HG02870 (cell line): ENCODE results near the gene GET3.

ENCODE experiments used
- ATAC-seq: cut with Tn5 transposase; IDR thresholded peaks from one replicate; pipeline ENCODE4 v1.9.1; 2021; ENCODE audit warnings: mild to moderate bottlenecking, moderate library complexity; ENCODE audit not compliant: unreplicated experiment

Gene GET3

DNA sequence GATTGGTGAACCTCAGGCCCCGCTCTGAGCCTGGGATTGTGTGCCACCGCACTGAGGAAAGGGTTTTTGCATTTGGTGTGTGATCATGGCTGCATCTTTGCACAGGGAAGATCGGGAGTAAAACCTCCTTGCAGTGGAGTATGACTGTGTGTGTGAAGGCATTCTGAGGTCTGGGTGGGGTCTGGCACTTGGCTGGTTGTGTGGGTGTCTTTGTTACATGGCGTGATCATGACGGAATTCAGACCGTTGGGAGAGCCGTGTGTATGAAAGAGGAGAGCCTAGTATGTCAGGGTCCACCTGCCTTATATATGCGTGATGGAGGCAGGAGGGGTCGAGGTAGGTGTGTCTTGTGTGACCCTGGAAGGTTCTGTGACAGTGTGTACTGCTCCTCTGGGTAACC lies 13.6 kb downstream of the GET3 start:
- no peak for ATAC-seq

DNA sequence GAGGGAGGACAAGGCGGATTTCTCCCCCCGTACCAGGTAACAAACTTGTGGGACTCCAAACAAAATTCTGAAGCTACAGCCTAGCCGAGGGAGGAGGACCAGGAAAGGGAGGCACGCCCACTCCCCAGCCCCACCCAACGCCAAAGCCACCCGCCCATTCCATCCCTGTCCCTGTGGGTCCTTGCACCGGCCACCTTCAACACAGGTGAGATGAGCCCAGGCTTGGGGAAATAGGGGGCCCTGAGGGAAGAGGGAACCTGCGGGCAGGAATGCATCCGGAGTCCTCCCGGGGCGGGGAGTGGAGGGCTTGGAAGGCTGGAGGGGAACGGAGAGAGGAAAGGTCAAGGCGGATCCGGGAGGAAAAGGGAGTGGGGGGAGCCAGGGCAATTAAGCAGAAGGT lies 14.3 kb downstream of the GET3 start, which contains the start of gene BEST2:
Gene BEST2, plus strand, starts transcription at position 157 of the 400 bp plus-strand sequence. CDS start 802 bp downstream, outside the sequence.
- ATAC-seq, result no peak

DNA sequence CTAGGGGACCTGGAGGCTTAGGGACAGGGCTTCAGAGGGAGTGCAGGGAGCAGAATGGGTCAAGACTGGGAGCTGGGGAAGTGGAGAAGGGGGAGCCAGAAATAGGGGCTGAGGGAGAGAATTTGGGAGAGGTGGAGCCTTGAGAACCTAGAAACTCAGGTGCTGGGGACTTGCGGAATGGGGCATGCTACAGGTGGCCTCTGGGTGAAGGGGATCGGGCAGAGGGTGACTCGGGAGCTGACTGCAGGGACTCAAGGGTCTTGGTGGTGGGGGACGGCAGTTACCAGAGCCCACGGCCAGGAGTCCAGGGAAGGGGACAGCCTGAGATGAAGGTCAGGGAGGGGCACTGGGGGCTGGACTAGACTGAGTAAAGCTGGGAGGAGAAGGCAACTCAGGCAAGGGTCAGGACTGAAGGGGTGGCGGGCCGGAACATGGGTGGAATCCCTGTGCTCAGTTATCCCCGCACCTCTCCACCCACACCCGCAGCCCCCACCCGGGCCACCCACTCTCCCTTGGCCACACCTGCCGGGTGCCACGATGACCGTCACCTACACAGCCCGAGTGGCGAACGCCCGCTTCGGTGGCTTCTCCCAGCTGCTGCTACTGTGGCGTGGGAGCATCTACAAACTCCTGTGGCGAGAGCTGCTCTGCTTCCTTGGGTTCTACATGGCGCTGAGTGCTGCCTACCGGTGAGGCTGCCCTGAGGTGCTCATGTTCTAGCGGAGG lies 14.9 kb downstream of the GET3 start:
- no peak for ATAC-seq

DNA sequence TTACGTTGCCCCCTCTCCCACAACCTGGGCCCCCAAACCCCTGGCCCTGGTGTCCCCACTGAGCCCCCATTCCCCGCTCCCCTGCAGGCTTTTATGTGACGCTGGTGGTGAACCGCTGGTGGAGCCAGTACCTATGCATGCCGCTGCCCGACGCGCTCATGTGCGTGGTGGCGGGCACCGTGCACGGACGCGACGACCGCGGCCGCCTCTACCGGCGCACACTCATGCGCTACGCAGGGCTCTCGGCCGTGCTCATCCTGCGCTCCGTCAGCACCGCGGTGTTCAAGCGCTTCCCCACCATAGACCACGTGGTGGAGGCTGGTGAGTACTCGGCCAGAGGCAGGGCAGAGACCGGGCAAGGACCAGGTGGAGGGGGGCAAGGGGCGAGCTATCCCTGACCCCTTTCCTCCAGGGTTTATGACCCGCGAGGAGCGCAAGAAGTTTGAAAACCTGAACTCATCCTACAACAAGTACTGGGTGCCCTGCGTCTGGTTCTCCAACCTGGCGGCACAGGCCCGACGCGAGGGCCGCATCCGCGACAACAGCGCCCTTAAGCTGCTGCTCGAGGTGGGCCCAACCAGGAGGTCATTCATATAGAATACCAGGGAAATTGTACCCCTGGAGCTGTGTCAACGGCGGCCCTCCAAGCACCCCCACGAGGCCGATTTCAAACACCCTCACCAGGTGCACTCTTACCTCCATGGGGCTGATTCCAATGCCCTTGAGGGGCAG lies 17.3 kb downstream of the GET3 start:
- no peak for ATAC-seq

DNA sequence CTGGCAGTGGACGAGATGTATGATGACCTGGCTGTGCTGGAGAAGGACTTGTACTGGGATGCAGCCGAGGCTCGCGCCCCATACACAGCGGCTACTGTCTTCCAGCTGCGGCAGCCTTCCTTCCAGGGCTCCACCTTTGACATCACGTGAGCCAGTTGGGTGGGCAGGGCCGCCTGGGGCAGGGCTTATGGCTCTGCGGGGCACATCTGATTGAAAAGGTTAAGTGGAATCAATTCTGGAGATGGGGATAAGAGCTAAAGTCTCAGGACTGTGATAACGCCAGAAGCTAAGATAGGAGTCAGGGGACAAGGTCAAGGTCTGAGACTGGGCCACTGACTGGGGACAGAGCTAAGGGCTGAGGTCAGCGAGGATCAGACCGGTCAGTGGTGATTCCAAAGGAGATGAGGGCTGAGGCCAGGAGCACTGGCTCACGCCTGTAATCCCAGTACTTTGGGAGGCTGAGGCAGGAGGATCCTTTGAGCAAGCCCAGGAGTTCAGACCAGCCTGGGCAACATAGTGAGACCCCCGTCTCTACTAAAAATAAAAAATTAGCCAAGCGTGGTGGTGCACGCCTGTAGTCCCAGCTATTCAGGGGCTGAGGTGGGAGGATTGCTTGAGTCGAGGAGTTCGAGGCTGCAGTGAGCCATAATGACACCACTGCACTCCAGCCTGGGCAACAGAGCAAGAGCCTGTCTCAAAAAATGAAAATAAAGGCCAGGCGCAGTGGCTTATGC lies 19.0 kb downstream of the GET3 start:
- ATAC-seq, result no peak

DNA sequence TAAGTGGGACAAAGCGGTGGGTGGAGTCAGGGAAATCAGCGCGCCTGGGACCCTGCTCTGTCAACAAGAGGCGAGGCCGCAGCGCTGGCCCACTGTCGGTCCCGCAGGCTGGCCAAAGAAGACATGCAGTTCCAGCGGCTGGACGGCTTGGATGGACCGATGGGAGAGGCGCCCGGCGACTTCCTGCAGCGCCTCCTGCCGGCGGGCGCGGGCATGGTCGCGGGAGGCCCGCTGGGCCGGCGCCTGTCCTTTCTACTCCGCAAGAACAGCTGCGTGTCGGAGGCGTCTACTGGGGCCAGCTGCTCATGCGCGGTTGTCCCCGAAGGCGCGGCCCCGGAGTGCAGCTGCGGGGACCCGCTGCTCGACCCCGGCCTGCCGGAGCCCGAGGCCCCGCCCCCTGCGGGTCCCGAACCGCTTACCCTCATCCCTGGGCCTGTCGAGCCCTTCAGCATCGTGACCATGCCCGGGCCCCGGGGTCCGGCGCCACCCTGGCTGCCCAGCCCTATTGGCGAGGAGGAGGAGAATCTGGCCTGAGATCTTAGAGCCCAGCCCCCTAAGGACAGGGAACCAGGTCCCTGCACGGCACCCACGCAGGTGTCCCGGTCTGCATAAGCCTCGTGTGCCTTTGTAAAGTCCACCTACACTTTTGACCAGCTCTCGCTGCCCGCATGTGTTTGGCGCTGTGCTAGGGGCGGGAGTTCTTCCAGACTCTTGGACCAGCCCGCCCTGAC lies 20.4 kb downstream of the GET3 start:
- no peak for ATAC-seq

DNA sequence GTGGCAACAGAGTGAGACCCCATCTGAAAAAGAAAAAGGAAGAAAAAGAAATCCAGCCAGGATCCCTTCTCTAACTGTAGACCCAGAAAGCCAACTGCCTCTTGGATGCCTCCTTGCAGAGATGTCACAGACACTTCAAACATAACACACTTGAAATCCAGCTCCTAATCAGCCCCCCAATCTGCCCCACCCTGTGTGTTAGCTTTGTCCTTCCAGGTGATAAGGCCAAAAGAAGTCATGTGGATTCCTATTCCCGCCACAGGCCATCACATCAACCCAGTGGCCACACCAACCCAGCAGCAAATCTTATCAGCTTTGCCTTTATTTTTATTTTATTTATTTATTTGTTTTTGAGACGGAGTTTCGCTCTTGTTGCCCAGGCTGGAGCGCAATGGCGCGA lies 22.4 kb downstream of the GET3 start:
- no peak for ATAC-seq

DNA sequence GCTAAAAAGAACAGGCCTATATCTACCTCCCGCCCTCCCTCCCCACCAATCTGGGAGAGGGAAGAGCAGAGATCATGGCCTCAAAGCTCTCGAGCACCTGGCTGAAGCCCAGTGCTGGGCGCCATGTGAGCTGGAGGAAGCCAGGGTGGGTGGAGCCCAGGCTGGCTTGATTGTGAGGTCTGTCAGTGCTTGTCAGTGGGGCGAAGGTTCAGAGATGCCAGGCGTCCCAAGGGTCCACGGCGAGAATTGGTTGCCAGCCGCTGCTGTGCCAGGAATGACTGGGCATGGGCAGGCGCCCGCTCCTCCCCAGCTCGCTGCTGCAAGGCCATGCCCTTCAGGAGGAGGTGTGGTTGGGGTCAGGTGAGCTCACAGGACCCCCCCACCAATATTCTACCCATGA lies 25.8 kb downstream of the GET3 start:
- no peak for ATAC-seq

DNA sequence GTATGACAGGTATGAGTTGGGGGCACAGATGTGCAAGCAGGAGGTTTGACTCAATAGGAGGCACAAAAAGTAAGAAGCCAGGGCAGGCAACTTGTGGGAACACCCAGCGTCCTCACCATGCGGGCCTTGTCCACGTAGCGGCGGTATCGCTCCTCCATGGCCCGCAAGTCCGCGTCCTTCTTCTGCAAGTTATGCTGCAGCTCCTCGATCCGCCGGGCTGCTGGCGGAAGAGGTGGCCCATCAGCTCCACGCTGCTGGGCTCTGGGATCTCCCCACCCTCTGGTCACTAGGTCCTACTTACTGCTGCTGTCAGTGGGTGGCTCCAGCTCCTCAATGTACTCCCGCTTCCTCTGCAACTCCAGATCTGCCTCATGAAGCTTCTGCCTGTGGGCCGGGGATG lies 27.4 kb downstream of the GET3 start:
- ATAC-seq, result no peak

DNA sequence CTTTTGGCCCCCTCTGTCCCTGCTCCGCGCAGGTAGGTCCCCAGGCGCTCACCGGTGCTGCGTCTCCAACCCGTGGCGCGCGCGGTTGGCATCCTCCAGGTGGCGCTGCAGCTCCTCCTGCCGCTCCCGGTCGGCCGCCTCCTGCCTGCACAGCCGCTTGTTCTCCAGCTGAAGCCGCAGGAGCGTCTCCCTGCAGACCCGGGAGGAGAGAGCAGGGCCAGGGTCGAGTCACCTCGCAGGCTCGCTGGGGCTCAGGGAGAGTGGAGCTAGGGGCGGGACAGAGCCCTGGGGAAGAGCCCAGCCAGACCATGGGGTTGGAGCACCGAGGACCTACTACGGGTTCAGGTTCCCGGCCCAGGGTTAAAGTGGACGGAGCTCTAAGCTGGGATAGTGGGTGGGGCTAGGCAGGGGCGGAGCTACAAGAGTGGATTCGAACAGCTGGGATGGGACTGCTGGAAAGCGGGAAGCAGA lies 28.8 kb downstream of the GET3 start:
- ATAC-seq, result no peak

DNA sequence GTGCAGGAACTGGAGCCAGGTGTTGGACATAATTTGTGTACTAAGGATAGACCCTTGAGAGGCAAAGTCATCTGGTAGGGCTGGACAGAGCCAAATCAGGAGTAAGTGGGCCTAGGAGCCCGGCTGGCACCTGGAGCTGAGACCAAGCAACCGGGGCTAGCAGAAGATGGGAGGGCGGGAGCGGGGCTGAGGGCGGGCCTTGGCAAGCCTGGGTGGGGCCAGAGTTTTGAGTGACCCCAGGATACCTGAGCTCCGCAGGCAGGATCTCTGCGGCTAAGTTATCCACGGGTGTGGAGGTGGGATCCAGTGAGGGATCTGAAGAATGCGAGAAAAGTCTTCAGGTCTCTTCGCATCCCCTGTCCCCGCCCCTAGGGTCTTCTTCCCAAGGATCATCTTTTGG lies 29.9 kb downstream of the GET3 start:
- no peak for ATAC-seq

DNA sequence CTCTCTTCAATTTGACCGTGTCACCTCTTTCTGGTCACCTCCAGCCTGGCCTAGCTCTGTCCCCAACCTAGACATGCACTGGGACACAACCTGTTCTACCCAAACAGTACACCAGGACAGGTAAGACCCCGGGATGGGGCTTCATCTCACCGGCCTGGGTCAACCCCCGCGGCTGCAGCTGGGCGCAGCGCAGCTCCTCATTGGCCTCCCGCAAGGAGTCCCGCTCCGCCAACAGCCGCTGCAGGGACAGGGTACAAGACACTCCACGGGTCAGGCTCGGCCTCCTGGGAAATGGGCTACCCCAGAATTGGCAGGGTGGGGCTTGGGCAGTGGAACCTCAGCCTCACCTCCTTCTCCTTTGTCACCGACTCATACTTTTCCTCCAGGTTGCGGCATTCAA lies 30.4 kb downstream of the GET3 start:
- no peak for ATAC-seq

DNA sequence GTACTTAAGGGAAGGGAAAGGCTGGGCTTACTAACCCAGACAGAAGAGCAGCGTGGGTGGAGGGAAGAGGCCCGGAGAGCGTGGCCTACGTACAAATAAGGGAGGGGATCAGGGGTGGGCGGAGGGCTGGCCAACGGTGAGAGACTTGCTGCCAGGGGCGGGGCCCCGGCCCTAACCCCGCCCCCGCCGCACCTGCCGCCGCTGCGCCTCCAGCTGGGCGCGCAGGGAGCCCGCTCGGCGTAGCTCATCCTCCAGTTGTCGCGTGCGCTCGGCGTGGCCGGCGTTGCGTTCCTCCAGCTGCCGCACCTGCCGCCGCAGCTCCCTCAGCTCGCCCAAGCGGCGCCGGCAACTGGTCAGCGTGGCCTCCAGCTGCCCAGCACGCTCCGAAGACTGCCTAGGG lies 32.4 kb downstream of the GET3 start:
- ATAC-seq, result no peak

DNA sequence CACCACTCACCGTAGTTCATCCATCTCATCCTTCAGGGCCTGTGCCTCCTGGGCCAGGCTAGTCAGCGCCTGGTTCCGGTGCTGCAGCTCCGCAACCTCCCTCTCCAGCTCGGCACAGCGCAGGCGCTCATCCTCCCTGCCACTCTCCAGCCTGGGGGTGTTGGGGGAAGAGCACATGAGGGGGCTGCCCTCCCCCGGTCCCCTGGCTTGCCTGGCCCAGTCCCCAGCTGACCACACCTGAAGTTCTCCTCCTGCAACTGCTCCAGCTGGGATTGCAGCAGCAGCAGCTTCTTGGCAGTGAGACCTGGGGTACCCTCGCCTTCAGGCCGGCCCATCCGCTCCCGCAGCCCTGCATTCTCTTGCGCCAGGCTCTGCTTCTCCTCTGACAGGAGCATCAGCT lies 33.6 kb downstream of the GET3 start:
- ATAC-seq, result no peak

DNA sequence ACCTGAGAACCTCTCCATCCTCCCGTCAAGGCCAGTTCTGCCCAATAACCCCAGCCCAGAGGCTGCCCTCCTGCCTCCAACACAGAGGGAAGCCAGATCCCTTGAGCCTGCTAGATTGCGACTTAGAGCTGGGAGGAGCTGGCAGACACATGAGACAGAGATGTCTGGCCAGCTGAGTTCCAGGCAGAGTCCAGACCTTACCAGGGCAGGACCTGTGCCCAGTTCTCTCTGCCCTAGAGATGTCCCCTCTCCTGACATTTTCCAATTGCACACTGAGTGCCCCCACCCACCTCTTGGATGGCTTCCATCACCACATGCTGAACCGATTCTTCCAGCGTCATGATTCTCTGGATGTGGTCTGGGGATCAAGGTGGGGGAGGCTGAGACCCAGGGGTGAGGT lies 35.0 kb downstream of the GET3 start:
- ATAC-seq, result no peak

DNA sequence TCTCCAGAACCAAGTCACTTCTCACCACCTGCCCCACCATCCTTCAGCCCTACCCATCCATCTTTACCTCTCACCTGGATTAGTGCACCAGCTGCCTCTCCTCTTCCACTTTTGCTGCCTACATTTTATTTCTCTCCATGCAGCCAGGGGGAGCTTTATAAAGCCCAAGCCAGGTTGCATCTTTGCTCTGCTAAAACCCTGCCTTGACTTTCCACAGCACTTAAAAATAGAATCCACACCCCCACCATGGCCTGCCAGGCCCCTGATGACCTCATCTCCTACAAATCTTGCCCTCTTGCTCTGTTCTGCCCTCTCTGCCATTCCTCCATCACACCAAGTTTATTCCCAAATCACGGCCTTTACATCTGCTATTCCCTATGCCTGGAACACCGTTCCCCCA lies 36.3 kb downstream of the GET3 start:
- ATAC-seq, result no peak

DNA sequence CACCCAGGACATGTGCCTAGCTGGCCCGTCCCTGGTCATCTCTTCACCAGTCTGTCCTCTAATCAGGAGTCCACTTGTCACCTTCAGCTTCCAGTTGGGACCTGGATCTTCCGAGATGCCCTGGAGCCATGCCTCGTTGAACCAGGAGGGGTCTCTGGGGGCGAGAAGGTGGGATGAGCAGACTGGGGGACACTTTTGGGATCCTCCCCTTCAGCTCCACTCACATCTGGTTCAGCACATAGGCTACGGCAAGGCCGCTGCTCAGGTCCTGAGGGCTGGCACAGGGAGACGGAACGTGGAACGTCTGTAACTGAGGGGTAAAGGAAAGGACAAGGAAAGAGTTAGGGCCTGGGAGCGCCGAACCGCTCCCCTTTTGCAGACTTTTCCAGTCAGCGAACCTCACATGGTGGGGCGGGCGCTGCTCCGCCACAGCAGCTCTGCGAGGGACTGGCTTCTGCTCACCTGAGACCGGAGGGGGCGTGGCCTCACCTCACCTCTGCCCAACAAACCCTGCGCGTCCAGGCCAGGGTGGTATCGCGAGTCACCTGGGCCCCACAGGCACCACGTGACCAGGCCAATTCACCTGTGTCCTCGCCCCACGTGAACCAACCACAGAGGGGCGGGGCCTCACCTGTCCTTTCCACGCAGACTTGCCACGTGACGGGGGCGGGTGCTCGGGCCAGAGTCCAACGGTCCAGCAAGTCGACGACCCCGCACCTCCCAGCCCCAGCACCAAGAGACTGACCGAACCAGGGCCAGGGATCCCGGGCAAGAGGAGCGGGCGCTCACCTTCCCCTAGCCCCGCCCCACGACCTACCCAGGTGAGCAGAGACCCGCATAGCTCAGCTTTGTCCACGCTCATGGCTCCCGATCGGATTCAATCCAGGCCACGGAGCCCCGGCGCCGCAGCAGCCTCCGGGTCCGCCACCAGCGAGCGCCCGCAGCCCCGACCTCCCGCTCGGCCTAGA lies 37.6 kb downstream of the GET3 start, which contains the start of gene HOOK2:
Gene HOOK2, minus strand, starts transcription at position 965 of the 968 bp plus-strand sequence. Its CDS starts 103 bp downstream, at position 862.
- ATAC-seq, result no peak

DNA sequence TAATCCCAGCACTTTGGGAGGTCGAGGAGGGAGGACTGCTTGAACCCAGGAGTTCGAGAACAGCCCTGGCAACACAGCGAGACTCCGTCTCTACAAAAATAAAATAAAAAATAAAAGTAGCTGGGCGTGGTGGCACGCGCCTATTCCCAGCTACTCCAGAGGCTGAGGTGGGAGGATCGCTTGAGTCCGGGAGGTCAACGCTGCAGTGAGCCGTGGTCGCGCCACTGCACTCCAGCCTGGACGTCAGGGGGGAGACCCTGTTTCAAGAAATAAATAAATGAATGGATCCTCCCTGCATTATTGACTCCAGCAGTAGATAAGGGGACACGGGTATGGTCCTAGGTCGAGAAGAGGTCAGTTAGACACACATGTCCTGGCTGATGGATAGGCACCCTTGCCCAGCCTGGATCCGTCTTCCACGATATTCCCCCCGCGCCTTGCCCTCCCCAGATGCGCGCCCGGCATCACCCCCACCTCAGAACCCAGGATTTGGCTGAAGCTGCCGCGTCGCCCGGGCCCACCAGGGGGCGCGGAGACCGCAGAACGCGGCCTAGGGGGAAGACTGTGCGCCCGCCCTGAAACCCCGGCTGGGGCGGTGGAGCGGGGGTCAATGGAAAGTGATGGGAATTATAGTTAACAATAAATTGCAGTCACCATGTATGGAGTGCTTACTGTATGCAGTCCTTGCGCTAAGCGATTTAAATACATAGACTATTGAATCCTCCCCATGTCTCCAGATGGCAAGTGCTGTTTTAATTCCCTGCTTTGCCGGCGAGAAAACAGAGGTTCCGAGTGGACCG lies 40.1 kb downstream of the GET3 start:
- no peak for ATAC-seq
